ENCODE results near the gene SPEG.

DNA sequence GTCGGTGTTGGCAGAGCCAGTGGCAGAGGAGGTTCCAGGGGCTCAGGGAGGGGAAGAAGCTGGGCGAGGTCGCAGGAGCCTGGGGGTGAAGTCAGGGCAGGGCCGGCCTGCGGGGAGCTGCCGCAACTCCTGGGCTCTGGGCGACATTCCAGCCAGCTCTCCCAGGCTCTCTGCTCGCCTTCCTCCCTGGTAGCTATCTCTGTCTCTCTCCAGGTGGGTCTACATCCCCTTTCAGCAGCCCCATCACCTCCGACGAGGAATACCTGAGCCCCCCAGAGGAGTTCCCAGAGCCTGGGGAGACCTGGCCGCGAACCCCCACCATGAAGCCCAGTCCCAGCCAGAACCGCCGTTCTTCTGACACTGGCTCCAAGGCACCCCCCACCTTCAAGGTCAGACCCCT lies 27.0 kb downstream of the SPEG start:
- TF ChIP-seq YY1 (IDR thresholded peaks at IDR 0.05; ENCODE audit: insufficient read depth, insufficient read length) = no peak
- TF ChIP-seq ZNF274 (IDR thresholded peaks at IDR 0.05; ENCODE audit: low read depth, low read length) = no peak
